HepG2 (cell line): ENCODE measurements around the gene EMID1. TPM values are rescaled to one million over a fixed set of nuclear protein-coding genes. Genes with fewer than 3 reads are reported as not detected.

Source experiments
- AHR ChIP-seq: IDR thresholded peaks from 2 replicates; pipeline ENCODE4 v1.6.1; 2018; ENCODE audit warnings: missing genetic modification reagents, missing compliant biosample characterization
- BCLAF1 ChIP-seq: fragments of 450-650 bp; IDR thresholded peaks from 2 replicates; pipeline ENCODE4 v1.6.1; 2017; ENCODE audit warnings: mild to moderate bottlenecking
- GLI4 ChIP-seq: sonication (generic); formaldehyde crosslinking; IDR thresholded peaks from 2 replicates; pipeline ENCODE4 v1.5.1; 2020; ENCODE audit warnings: missing genetic modification reagents, mild to moderate bottlenecking, moderate library complexity, borderline replicate concordance
- KAT7 ChIP-seq: IDR thresholded peaks from 2 replicates; pipeline ENCODE4 v1.6.1; 2018; ENCODE audit warnings: borderline replicate concordance, missing compliant biosample characterization
- KDM6A ChIP-seq: IDR thresholded peaks from 2 replicates; pipeline ENCODE4 v1.6.1; 2016; ENCODE audit warnings: low read depth
- MBD4 ChIP-seq: IDR thresholded peaks from 2 replicates; pipeline ENCODE4 v1.6.1; 2012; ENCODE audit warnings: low read length, inconsistent platforms, borderline replicate concordance
- PAXIP1 ChIP-seq: sonication (generic); formaldehyde crosslinking; conservative IDR thresholded peaks from 2 replicates; pipeline ENCODE4 v1.4.0; 2020; ENCODE audit warnings: mild to moderate bottlenecking, missing genetic modification reagents, moderate library complexity
- PBX3 ChIP-seq: sonication (generic); formaldehyde crosslinking; IDR thresholded peaks from 2 replicates; pipeline ENCODE4 v1.8.1; 2023; ENCODE audit warnings: missing genetic modification reagents, inconsistent platforms, borderline replicate concordance
- RNF219 ChIP-seq: sonication (generic); formaldehyde crosslinking; IDR thresholded peaks from 2 replicates; pipeline ENCODE4 v1.5.0; 2020; ENCODE audit warnings: mild to moderate bottlenecking, missing genetic modification reagents
- SNAPC5 ChIP-seq: sonication (generic); formaldehyde crosslinking; IDR thresholded peaks from 2 replicates; pipeline ENCODE4 v1.8.1; 2023; ENCODE audit warnings: mild to moderate bottlenecking, missing genetic modification reagents, borderline replicate concordance
- THAP11 ChIP-seq: IDR thresholded peaks from 2 replicates; pipeline ENCODE4 v1.6.1; 2016; ENCODE audit warnings: missing biosample characterization, missing genetic modification reagents
- ZNF143 ChIP-seq: sonication (generic); formaldehyde crosslinking; IDR thresholded peaks from 2 replicates; pipeline ENCODE4 v1.4.0; 2020; ENCODE audit warnings: missing genetic modification reagents
- ZNF225 ChIP-seq: sonication (generic); formaldehyde crosslinking; IDR thresholded peaks from 2 replicates; pipeline ENCODE4 v1.4.0; 2020; ENCODE audit warnings: mild to moderate bottlenecking, missing genetic modification reagents
- ZNF607 ChIP-seq: sonication (generic); formaldehyde crosslinking; IDR thresholded peaks from 2 replicates; pipeline ENCODE4 v1.5.1; 2020; ENCODE audit warnings: missing genetic modification reagents, mild to moderate bottlenecking, borderline replicate concordance
- ZNF644 ChIP-seq: IDR thresholded peaks from 2 replicates; pipeline ENCODE4 v1.6.1; 2016; ENCODE audit warnings: low read depth
- ZSCAN21 ChIP-seq: sonication (generic); formaldehyde crosslinking; IDR thresholded peaks from 2 replicates; pipeline ENCODE4 v1.8.0; 2022; ENCODE audit warnings: mild to moderate bottlenecking, missing genetic modification reagents, moderate library complexity, borderline replicate concordance
- polyA plus RNA-seq, 8 experiments: library from polyadenylated mRNA; depleted of rRNA in 3 of 8; stranded (reverse) in 7 of 8; unstranded in 1 of 8; fragments of >200 nt; fragmentation: Illumina TruSeq in 4 of 8; extraction: Trizol in 4 of 8; gene quantifications; 2 replicates each; pipeline versions ENCODE4 v1.2.1 to v1.2.3, GENCODE V29; 2011 to 2016; ENCODE audit warnings: low read depth in 4 of 8, missing spikeins in 1 of 8, mixed read lengths in 1 of 8; ENCODE audit not compliant: insufficient read depth in 1 of 8
- total RNA-seq, 5 experiments: library from RNA; depleted of rRNA; stranded (reverse); fragments of >200 nt; fragmentation: Illumina TruSeq; extraction: Trizol; gene quantifications; 2 replicates each; pipeline ENCODE4 v1.2.3, GENCODE V29; 2016; ENCODE audit warnings: low read depth in 1 of 5

Gene EMID1
- total and polyA plus RNA-seq, 2 of the 13 experiments (the other 11 are each of a cell fraction or from before 2014, with no cell fraction given) = 0.45 to 0.82 TPM

- TF ChIP-seq ZNF143 (CRISPR knock-in tag) = peak; percentile 89
- no peak for TF ChIP-seq KDM6A (CRISPR knock-in tag)
- TF ChIP-seq AHR (CRISPR knock-in tag) = no peak
- TF ChIP-seq GLI4 (CRISPR knock-in tag) = no peak
- no peak for TF ChIP-seq KAT7
- TF ChIP-seq THAP11 = peak; percentile 97
- TF ChIP-seq ZNF225 = no peak
- no peak for TF ChIP-seq ZNF607 (CRISPR knock-in tag)
- TF ChIP-seq RNF219 (CRISPR knock-in tag) = no peak
- TF ChIP-seq PBX3 (CRISPR knock-in tag) = no peak
- TF ChIP-seq ZSCAN21 (CRISPR knock-in tag) = no peak
- TF ChIP-seq SNAPC5 = no peak
- peak; percentile 39; the same call in 1 of the 2 replicates for TF ChIP-seq ZNF644 (CRISPR knock-in tag)
- no peak for TF ChIP-seq MBD4
- no peak for TF ChIP-seq BCLAF1
- no peak for TF ChIP-seq PAXIP1 (CRISPR knock-in tag)
Observed at GRCh38 chr22:29157759-29158535, 47.7 kb upstream of the EMID1 start (continued).
